PC-9 (cell line): ENCODE data around the gene SCN10A. TPM values are rescaled to one million over a fixed set of nuclear protein-coding genes. Genes with fewer than 3 reads are reported as not detected.

Experiments
- BruUV-seq: library from RNA; stranded (reverse); fragments of 400-500 nt; replicated peaks from 2 replicates; lab custom pipeline; 2021; lab: Mats Ljungman, UMichigan
- CTCF ChIA-PET: fragments of 300-600 bp; sonication (Branson Sonifier 250); formaldehyde crosslinking; loops from one replicate; lab custom pipeline; 2022; ENCODE audit warnings: antibody characterized with exemption; lab: Charles Lee
- POLR2A ChIA-PET: fragments of 300-600 bp; sonication (Branson Sonifier 250); formaldehyde crosslinking; loops from one replicate; lab custom pipeline; 2022; ENCODE audit warnings: antibody characterized with exemption; ENCODE audit not compliant: unreplicated experiment; lab: Charles Lee
- DNase-seq, 2 experiments: peaks; one replicate each; pipeline versions ENCODE4 v3.0.0 to v3.0.0-alpha.2; 2015 to 2022; ENCODE audit warnings: mixed read lengths in 1 of 2
- H2AFZ ChIP-seq: fragments of 200-600 bp; sonication (generic); 2 replicates; pipeline ENCODE4 v1.8.1; 2017; ENCODE audit warnings: antibody characterized with exemption
- H3F3A ChIP-seq: fragments of 200-600 bp; sonication (generic); 2 replicates; pipeline ENCODE4 v1.8.1; 2017; ENCODE audit warnings: antibody characterized with exemption, mild to moderate bottlenecking, low read depth; ENCODE audit not compliant: insufficient read depth
- H3K27ac ChIP-seq: fragments of 200-600 bp; sonication (generic); 2 replicates; pipeline ENCODE4 v1.6.1; 2016; ENCODE audit warnings: mixed run types
- H3K27me3 ChIP-seq: fragments of 200-600 bp; sonication (generic); 2 replicates; pipeline ENCODE4 v1.6.1; 2016; ENCODE audit warnings: low read depth, mixed run types; ENCODE audit not compliant: insufficient read depth
- H3K36me3 ChIP-seq: fragments of 200-600 bp; sonication (generic); 2 replicates; pipeline ENCODE4 v1.6.1; 2016; ENCODE audit warnings: low read depth, mixed run types
- H3K4me1 ChIP-seq: fragments of 200-600 bp; sonication (generic); replicated peaks from 2 replicates; pipeline ENCODE4 v1.6.1; 2016; ENCODE audit warnings: mixed run types; ENCODE audit not compliant: insufficient read depth
- H3K4me2 ChIP-seq: fragments of 200-600 bp; sonication (generic); 2 replicates; pipeline ENCODE4 v1.6.1; 2017; ENCODE audit warnings: mixed run types
- H3K4me3 ChIP-seq: fragments of 200-600 bp; sonication (generic); 2 replicates; pipeline ENCODE4 v1.6.1; 2016; ENCODE audit warnings: mixed run types
- H3K79me2 ChIP-seq: fragments of 200-600 bp; sonication (generic); 2 replicates; pipeline ENCODE4 v1.6.1; 2017; ENCODE audit warnings: low read depth, mixed run types
- H3K9me2 ChIP-seq: fragments of 200-600 bp; sonication (generic); 2 replicates; pipeline ENCODE4 v1.8.1; 2017; ENCODE audit warnings: mild to moderate bottlenecking; ENCODE audit not compliant: insufficient read depth
- H3K9me3 ChIP-seq: fragments of 200-600 bp; sonication (generic); 2 replicates; pipeline ENCODE4 v1.8.1; 2016; ENCODE audit warnings: low read depth; ENCODE audit not compliant: insufficient read depth
- H4K20me1 ChIP-seq: fragments of 200-600 bp; sonication (generic); 2 replicates; pipeline ENCODE4 v1.8.1; 2017; ENCODE audit not compliant: insufficient read depth
- EZH2 ChIP-seq: fragments of 200-600 bp; sonication (generic); IDR thresholded peaks from 2 replicates; pipeline ENCODE4 v1.8.0; 2017; ENCODE audit warnings: antibody characterized with exemption, low read depth
- intact Hi-C: fragments of 100-400 bp; cut with micrococcal nuclease; formaldehyde crosslinking; loops from one replicate; pipeline ENCODE4 v1.10.0; 2022; ENCODE audit not compliant: unreplicated experiment
- total RNA-seq: library from RNA; stranded (reverse); gene quantifications from 2 replicates; pipeline ENCODE4 v1.2.3, GENCODE V29; 2021
- TF ChIP-seq, protein P1 (sequence below): fragments of 200-600 bp; sonication (generic); conservative IDR thresholded peaks from 2 replicates; pipeline ENCODE4 v1.6.1; 2017; ENCODE audit warnings: mixed run types, antibody characterized with exemption, mild to moderate bottlenecking, moderate library complexity

Gene SCN10A
- total RNA-seq, 1 experiment from 2014 or later: not detected

GRCh38 chr3:38720465-38720864 is 95.6 kb downstream of the SCN10A start:
- H3K9me2 ChIP-seq: no peaks in the 10 kb centered on the region
- no peak for DNase-seq
- H3K4me1 ChIP-seq: no peaks in the 10 kb centered on the region
- no peaks in the 10 kb centered on the region for H3K9me3 ChIP-seq
- no peak overlapping the region for H3K4me2 ChIP-seq
- H2AFZ ChIP-seq: no peak overlapping the region
- no peak overlapping the region for H3K4me3 ChIP-seq
- TF ChIP-seq, protein P1, sequence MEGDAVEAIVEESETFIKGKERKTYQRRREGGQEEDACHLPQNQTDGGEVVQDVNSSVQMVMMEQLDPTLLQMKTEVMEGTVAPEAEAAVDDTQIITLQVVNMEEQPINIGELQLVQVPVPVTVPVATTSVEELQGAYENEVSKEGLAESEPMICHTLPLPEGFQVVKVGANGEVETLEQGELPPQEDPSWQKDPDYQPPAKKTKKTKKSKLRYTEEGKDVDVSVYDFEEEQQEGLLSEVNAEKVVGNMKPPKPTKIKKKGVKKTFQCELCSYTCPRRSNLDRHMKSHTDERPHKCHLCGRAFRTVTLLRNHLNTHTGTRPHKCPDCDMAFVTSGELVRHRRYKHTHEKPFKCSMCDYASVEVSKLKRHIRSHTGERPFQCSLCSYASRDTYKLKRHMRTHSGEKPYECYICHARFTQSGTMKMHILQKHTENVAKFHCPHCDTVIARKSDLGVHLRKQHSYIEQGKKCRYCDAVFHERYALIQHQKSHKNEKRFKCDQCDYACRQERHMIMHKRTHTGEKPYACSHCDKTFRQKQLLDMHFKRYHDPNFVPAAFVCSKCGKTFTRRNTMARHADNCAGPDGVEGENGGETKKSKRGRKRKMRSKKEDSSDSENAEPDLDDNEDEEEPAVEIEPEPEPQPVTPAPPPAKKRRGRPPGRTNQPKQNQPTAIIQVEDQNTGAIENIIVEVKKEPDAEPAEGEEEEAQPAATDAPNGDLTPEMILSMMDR: no peak
- TF ChIP-seq EZH2: no peak
- POLR2A ChIA-PET: no interaction called here
- no peaks in the 10 kb centered on the region for H4K20me1 ChIP-seq
- intact Hi-C loops: no loop called here
- BruUV-seq: no TSS peak
- H3K79me2 ChIP-seq: no peaks in the 10 kb centered on the region
- no peaks in the 10 kb centered on the region for H3F3A ChIP-seq
- CTCF ChIA-PET: no interaction called here
- H3K27ac ChIP-seq: no peak overlapping the region
- no peaks in the 10 kb centered on the region for H3K36me3 ChIP-seq
- peaks cover 50% of the 10 kb centered on the region for H3K27me3 ChIP-seq

- H3K4me2 ChIP-seq: no peak overlapping the region
- H4K20me1 ChIP-seq: no peaks in the 10 kb centered on the region
- peaks cover 32% of the 10 kb centered on the region; the same call in 1 of the 2 replicates for H3K27me3 ChIP-seq
- BruUV-seq: no TSS peak
- ChIA-PET POLR2A (no interaction called here), CTCF (no interaction called here)
- intact Hi-C loops: no loop called here
- H3F3A ChIP-seq: no peaks in the 10 kb centered on the region
- H3K36me3 ChIP-seq: no peaks in the 10 kb centered on the region
- TF ChIP-seq EZH2: no peak
- TF ChIP-seq, protein P1: no peak
- no peaks in the 10 kb centered on the region for H3K9me3 ChIP-seq
- H3K79me2 ChIP-seq: no peaks in the 10 kb centered on the region
- no peaks in the 10 kb centered on the region for H3K4me1 ChIP-seq
- no peaks in the 10 kb centered on the region for H3K9me2 ChIP-seq
- H3K4me3 ChIP-seq: no peak overlapping the region
- no peak overlapping the region for H2AFZ ChIP-seq
- H3K27ac ChIP-seq: no peak overlapping the region
- no peak for DNase-seq
Observed at GRCh38 chr3:38717355-38718240, 98.4 kb downstream of the SCN10A start.

- no peaks in the 10 kb centered on the region for H3K36me3 ChIP-seq
- BruUV-seq: no TSS peak
- DNase-seq: no peak
- no peaks in the 10 kb centered on the region for H3K9me3 ChIP-seq
- POLR2A ChIA-PET: no interaction called here
- H3K4me1 ChIP-seq: no peaks in the 10 kb centered on the region
- H3K4me2 ChIP-seq: no peak overlapping the region
- H3K27ac ChIP-seq: no peak overlapping the region
- H3K27me3 ChIP-seq: peaks cover 6% of the 10 kb centered on the region; the same call in 1 of the 2 replicates
- no peaks in the 10 kb centered on the region for H4K20me1 ChIP-seq
- no peak overlapping the region for H2AFZ ChIP-seq
- H3K4me3 ChIP-seq: no peak overlapping the region
- CTCF ChIA-PET: no interaction called here
- H3F3A ChIP-seq: no peaks in the 10 kb centered on the region
- TF ChIP-seq, protein P1: no peak
- no peak for TF ChIP-seq EZH2
- H3K79me2 ChIP-seq: no peaks in the 10 kb centered on the region
- intact Hi-C loops: no loop called here
- H3K9me2 ChIP-seq: no peaks in the 10 kb centered on the region
Observed at GRCh38 chr3:38713121-38713520, 102.9 kb downstream of the SCN10A start.
